NOMO-1 treated with dmso at 0.1 percent for 144 hours (cell line): ENCODE data around the gene UBQLN4.
A peak's percentile ranks its signal among the peaks of the same experiment; 100 is the strongest.

Source experiments
- DNase-seq: peaks from one replicate; lab custom pipeline; 2025; ENCODE audit not compliant: unreplicated experiment; lab: John Stamatoyannopoulos, UW

Gene UBQLN4

DNA sequence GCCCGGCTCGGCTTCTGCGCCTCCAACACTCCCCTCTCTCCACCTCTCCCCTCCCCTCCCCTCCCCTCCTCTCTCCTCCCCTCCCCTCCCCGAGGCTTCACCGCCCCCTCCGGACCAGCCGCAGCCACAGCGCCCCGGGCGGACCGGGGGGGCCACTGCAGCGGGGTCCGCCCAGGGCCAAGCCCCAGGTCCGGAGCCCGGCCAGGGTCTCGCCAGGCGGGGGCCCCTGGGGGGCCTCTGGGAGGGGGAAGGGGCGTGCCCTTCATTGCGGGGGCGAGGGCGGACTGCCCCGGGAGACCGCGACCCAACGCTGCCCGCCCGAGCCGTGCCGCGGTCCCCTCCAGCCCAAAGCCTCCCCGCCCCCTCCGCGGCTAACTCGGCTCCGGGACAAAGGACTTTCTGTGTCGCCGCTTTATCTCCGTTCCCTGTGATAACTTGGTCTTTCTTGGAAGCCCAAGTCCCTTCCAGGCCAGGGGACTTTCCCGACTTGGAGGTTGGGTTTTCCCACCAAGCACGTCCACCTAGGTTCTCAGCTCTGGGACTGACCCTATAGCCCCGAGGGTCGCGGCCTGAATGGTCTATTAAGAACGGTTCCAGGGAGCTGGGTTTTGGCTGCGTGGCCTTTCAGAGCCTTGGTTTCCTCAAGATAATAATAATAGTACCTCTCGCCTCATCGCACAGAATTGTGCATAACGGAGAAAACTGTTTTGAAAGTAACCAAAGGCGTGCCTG is at the start of gene UBQLN4:
UBQLN4 (minus strand) TSS at position 31 of the 732 bp plus-strand sequence. CDS start 97 bp downstream, outside the sequence.
- DNase-seq, result peak; percentile 69

DNA sequence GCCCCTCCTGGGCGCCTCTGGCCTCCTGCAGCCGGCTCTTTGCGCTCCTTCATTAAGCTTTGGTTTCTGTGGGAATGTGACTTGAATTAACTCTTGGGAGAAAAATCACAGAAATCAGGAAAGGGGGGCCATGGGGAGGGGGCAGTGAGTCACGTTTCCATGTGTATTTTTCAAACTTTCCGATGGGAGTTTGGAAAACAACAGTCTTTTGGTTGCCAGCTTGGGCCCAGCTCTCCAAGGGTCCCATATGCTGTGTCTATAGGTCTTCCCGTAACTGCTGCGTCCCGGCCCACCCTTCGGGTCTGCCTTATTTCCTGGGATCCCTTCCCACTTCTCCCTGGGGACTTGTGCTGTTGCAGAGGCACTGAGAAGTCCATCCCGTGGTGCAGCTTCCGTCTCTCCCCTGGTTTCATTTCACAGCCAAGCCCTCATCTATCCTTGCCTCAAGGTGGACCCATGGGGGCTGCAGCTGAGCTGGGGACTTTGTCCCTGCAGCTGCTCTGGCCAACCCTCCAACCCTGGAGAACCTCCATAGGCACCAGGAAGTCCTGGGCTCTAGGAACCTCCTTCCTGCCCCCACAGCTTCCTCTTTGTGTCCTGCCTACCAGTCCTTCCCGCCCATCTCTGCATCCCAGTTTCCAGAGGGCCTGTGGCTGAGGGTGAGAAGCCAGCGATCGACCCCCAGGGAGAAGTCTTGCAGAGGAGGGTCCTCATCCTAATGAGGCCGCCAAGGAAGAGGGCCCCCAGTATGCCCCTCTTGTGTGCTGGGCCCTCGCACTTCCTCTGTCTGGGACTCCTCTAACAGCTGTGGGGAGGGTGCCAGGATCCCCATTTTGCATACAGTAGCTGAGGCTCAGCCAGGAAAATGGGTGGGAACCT is 49.3 kb upstream of the UBQLN4 start:
- no peak for DNase-seq

DNA sequence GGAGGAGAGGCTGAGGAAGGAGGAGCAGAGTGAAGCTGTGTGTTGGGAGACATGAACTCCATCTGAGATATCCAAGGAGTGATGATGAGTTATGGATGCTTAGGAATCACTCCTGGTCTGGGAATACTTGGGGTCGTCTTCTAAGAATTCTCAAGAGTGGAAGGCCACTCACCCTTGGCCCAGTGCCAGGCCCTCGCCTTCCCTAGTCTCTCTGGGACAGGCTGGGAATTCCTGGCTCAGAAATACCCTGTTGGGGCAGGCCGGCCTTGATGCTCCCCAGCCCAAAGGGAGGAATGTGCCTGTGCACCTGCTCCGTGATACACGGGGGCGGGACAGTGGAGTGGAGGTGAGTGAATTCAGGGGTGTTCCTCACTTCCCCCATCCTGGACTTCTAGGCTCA is 48.3 kb upstream of the UBQLN4 start:
- no peak for DNase-seq

DNA sequence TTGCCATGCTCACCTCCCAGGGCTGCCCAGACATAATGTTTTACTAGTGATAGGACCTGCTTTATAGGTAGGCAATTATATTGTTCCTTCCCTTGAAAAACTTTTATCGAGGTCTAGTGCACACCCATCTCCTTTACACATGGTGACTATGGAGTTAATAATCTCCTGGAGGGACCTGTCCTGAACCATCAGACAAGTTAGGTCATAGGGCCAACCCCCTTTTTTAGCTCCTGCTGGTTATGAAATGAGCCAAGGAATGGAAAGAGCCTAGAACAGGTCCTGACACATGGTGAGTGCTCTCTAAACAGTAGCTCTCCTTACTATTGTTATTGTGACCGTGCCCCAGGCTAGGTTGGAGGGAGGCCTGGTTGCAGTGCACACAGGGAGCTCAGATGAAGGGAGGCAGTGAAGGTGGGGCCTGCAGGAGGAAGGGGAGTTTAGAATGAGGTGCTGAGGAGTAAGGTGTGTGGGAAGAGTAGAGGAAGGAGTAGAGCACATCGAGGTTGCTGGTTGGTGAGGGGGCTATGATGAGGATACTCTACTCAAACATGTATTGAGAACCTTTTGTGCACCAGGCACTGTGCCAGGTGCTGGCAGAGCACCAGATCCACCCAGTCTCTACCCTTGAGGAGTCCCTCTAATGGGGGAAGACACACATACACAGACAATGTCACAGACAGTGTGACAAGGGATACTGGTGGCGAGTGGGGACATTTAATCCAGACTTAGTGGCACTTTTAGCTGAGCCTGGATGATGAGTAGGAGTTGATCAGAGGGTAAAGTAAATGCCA is 46.8 kb upstream of the UBQLN4 start:
- no peak for DNase-seq

DNA sequence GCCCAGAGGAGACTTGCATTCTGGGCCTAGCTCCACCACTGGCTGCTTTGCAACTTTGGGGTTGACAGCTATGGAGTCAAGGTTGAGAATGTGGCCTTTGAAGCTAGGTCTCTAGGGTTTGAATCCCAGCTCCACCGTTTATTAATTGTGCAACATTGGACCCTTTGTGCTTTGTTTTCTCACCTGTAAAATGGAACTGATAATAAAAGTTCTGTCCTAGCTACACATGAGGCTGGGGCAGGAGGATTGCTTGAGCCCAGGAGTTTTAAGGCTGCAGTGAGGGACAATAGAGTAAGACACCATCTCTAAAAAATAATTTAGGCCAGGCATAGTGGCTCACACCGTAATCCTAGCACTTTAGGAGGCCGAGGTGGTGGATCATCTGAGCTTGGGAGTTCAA is 45.7 kb upstream of the UBQLN4 start:
- no peak for DNase-seq

DNA sequence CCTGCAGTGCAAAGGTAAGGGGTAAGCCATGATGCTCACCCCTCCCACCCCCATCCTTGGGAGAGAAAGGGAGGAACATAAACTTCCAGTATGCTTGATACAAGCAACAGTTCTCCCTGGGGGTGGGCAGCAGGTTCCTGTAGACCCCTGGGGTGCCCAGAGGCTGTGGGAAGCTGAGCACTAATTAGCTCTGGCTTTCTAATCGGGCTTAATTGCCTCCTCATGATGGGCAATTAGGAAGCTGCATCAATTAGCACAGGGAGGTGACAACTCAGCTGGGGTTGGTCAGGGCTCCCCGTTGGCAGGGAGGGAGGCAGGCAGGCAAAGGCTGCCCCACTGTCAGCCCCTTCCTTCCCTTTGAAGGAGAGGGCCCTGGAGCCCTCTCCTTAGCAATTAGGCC is 45.2 kb upstream of the UBQLN4 start:
- no peak for DNase-seq

DNA sequence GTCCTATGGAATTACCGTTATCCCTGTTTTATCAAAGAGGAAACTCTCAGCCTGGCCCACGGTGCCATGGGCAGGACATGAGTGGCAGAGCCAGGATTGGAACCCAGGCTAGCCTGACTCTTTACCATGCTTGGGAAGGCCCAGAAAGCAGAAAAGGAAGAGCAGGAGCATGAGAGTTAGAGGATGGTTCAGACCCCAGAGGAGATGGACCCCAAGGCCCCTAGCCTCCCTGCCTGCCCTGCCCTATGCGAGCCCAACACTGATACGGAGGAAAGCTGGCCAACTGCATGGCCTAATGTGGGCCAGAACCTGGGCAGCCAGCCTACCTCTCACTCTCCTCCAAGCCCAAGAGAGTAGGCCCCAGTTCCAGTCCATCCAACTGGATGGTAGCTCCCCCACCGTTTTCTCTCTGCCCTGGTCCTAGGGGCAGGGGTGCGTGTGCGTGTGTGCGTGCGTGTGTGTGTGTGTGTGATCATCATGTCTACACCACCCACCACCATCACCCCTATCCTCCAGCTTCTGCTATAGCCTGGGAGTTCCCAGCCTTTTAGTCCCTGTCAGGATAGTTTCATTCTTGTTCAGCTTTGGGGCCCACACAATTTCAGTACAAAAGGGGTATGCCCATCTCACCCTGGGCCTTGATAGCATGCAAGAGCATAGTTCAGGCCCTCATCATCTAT is 44.0 kb upstream of the UBQLN4 start:
- no peak for DNase-seq

DNA sequence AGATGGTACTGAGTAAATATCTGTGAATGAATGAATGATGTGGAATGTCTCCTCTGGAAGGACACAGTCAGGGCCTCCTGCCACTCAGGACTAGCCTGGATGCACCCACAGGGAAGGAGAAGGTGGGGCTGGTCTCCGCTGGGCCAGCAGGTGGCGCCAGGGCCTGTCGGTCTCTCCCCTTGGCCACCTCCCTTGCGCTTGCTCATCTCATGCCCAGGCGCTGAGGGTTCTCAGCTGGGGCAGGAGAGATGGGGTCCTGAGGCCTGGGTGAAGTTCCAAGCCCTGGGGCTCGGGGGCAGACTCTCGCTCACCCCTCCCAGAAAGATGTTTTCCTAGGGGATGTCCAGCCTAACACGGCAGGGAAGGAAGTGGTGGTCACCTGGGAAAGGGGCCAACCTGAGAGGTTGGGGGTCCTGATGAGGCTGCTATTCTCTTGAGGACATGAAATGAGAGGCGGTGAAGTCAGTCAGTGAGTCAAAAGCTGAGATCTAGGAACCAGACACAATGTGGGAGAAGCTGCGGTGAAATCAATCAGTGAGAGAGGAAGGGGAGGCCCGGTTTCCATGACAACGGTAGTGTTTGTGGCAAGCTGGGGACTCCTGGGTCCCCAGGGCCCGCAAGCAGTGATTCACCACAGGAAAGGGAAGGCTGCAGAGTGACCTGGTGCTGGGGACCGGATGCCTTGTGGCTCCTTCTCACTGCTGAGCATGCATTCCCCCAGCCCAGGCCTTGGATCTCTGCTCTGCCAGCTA is 43.2 kb upstream of the UBQLN4 start:
- peak; percentile 83 for DNase-seq

DNA sequence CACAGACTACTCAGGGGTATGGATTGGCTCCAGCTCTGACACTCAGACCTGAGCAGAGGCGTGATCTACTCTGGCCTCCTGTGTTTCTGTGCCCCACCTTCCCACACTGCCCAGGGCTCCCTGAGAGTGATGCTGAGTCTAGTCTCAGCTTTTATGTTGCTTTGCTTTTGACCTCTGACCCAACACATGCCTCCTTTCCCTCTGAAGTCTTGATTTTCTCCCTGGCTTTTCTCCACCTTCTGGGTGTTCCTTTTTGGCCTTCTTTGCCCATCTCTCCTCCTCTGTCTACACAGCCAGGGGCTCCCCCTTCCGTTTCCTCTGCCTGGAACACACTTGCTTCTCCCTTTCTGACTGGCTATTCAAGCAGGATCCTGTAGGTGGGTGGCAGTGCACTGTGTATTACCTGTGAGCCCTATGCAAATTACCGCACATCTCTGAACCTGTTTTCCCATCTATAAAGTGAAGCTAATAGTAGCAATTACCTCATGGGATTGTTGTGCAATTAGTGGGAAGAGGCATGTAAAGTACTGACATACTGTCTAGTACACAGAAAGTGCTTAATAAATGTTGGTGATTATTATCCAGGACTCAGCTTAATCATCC is 42.4 kb upstream of the UBQLN4 start:
- DNase-seq, result no peak

DNA sequence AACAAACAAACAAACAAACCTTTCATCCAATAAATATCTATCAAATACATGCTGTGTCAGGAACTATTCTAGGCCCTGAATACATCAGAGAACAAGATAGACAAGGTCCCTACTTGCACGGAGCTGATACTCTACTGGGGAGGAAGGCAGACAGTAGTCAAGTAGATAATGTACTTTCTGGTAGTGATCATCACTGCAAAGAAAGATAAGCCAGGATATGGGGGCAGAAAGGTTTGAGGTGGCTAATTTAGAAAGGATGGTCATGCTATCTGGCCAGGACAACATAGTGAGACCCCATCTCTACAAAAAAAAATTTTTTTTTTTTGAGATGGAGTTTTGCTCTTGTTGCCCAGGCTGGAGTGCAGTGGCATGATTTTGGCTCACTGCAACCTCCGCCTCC is 38.0 kb upstream of the UBQLN4 start:
- no peak for DNase-seq

DNA sequence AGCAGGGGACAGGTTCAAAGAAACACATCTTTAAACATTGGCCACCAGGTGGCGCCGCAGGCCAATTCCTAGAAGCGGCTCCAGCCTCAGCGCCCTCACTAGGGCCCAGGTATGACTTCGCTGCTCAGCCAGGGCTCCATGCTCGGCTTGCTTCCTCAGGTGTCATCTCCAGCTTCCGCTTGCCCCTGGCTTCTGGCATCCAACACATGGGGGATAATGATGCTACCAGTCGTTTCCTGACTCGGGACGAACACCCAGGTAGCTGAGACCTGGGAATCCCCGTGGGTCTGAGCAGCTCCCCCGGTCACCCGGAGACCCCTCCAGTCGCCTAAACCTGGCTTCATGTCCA is 37.2 kb upstream of the UBQLN4 start:
- DNase-seq, result peak; percentile 37

DNA sequence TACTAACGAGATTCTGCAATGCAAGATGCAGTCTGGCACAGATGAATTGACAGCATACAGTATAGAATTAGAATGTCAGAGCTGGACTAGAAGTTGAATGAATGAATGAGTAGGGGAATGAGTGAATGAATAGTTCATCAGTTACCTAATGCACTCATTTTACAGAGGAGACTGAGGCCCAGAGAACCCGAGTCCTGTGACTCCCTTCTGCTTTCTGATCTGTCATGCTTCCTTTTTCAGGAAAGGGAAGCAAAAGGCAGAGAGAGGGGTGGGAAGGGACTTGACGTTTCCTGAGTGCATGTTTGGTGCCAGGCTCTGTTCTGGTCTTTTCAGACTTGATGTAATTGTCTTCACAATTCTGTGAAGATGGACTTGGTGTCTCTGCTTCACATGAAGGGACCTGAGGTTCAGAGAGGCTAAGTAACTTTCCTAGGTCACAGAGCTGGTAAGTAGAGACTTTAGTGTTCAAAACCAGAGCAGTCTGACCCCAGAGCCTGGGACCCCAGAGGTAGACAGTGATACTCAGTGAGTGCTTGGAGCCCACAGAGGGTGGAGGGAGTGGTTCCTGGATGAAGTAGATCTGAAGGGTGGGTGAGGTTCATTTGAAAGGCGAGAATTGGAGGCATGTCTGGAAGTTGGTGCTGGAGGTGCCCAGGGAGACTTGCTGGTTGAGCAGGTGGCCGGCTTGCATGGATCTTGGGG is 36.7 kb upstream of the UBQLN4 start:
- no peak for DNase-seq

DNA sequence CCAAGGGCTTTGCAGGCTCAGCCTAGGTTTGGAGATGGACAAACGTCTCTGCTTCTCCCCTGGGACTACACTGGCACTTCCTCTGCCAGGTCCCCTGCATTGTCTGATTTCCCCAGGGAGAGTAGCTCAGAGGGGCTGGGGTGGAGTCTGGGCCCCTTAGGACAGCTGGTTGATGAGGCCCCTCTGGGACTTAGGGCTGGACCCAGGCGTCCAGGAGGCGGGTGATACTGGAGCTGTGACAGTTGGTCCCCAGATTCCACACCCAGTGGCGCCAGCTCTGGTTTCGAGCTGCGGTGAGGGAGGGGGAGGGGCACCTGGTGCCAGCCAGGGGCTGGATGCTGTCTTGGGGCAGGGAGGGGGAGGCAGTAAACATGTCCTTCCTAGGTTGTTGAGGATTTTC is 36.1 kb upstream of the UBQLN4 start:
- DNase-seq, result no peak

DNA sequence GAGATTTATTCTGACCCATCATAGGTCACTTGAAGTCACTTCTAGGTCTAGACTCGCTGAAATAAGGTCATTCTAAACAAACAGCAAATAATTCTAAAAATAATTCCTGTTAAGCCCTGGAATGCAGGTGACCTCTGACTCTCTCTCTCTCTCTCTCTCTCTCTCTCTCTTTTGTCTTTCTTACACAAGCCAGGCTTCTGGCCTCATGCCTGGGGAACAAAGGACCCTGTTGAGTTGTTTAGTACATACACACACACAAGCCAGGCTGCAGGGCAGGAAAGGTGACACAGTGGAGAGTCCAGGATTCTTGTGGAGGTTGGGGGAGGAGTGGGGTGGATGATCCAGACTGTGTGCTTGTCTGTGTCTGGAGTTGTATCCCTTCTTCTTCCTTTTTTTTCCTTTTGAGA is 32.7 kb upstream of the UBQLN4 start:
- no peak for DNase-seq

DNA sequence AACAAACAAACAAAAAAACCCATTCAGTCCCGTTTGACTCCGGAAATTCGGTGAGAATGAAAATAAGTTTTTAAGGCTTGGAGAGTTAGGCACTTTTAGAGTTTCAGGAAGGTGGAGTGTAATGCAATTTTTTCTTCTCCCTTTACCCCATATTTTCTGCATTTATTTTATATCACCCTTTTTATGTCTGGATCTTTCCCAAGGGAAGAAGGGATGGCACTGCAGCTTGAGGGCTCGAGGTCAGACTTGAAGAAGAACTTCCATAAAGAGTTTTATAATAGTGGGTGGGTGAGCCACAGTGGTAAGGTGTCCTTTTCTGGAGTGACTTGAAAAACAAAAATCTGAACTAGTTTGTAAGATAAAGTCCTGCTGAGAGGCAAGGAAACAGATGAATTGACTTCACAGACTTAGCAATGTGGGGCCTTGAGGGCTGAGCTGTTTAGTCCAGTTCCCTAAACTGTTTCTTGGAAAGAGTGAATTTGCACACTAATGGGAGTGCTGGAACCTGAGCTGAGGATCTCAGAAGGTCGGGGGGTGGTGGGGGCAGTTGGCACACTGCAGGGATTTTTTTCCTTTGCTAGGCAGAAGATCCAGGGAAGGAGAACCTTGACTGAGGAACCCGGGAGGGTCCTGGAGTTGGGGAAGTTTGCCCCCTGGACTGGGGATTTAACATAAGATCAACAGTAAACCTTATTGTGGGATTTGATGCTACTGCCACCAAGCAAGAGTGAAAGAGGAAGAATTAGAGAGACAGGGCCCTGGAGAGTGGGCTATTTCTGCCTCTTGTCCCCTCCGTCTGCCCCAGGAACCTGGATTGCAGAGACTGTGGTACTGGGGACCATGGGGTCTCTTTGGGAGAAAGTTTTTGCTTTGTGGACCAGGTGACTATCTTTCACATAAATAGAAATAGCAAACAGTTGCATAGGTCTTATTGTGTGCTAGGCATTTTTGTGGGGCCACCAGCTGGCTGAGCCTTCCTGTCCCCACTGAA is 30.5 kb upstream of the UBQLN4 start:
- no peak for DNase-seq

DNA sequence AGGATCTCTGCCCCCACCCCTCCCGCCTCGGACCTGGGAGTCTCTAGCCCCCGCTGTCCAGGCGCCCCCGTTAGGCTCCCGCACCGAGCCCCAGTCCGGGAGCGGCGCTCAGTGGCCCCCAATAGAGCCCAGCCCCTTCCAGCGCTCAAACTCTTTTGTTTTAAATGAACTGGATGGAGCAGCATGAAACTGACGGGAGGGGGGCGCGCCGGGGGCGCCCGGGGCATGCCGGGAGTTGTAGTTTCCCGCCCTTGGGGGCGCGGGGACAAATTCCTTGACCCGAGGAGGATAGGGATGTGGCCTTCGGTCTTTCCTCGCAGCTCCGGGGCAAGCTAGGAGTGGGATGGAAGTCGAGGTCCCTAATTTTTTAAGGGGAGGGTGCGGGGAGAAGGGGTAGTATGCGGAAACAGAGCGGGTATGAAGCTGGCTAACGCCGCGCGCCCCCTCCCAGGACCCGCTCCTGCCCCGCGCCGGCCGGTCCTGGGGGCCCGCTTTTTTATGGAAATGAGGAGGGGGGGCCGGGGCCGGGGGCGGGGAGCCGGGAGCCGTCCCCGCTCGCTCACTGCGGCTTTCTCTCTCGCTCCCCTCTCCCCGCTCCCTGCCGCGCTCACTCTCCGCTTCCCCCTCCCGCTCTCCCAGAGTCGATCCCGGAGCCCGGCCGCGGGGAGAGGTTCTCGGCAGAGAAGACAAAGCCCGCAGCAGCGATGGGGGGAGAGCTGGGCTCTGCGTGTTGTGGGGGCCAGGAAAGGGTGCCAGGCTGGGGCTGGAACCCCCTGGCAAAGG is 28.9 kb upstream of the UBQLN4 start, which contains the start of gene MEX3A:
MEX3A (minus strand) TSS at position 157 of the 783 bp plus-strand sequence. CDS start 467 bp downstream, outside the sequence.
- DNase-seq, result no peak

DNA sequence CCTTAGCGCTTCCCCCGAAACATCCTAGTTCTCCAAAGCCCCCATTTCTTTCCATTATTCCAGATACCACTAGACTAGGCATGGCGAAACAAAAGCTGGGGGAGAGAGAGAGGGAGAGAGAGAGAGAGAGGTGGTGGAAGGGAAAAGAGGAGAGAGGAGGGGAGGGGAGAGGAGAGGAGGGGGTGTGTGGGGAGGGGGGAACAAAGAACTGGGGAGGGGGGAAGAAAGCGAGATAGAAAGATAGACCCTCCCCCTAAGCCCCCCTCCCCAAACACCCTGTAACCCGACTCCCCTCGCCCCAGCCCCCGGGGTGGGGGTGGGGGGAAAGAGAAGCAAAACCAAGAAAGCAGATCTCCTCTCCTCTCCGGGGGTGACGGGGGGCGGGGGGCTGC is 28.3 kb upstream of the UBQLN4 start:
- no peak for DNase-seq
